GM21528 (cell line): ENCODE data around the gene ZEB2.

Experiments used
- ATAC-seq: cut with Tn5 transposase; IDR thresholded peaks from one replicate; pipeline ENCODE4 v1.9.1; 2021; ENCODE audit warnings: mild to moderate bottlenecking, moderate library complexity; ENCODE audit not compliant: unreplicated experiment, low FRiP score

The ZEB2 gene

GRCh38 chr2:144515099-144515695 is 4.7 kb downstream of the ZEB2 start:
- ATAC-seq: no peak

GRCh38 chr2:144514616-144515091 is 5.3 kb downstream of the ZEB2 start:
- ATAC-seq: no peak

GRCh38 chr2:144513388-144514101 is 6.4 kb downstream of the ZEB2 start:
- ATAC-seq: no peak

- no peak for ATAC-seq
Measured at GRCh38 chr2:144512891-144513351, 7.0 kb downstream of the ZEB2 start.

- ATAC-seq: no peak
Measured at GRCh38 chr2:144512470-144512869, 7.4 kb downstream of the ZEB2 start.

GRCh38 chr2:144511937-144512336 is 8.0 kb downstream of the ZEB2 start:
- no peak for ATAC-seq

- ATAC-seq: no peak
Measured at GRCh38 chr2:144511226-144511810, 8.6 kb downstream of the ZEB2 start.

- ATAC-seq: peak; percentile 60
Measured at GRCh38 chr2:144510294-144510991, 9.5 kb downstream of the ZEB2 start.

GRCh38 chr2:144509879-144510221 is 10.1 kb downstream of the ZEB2 start:
- ATAC-seq: no peak

GRCh38 chr2:144509001-144509878 is 10.7 kb downstream of the ZEB2 start:
- ATAC-seq: no peak

GRCh38 chr2:144508172-144508851 is 11.6 kb downstream of the ZEB2 start:
- ATAC-seq: no peak

GRCh38 chr2:144507441-144508171 is 12.3 kb downstream of the ZEB2 start:
- no peak for ATAC-seq

GRCh38 chr2:144505245-144505831 is 14.6 kb downstream of the ZEB2 start:
- ATAC-seq: no peak

GRCh38 chr2:144504218-144504641 is 15.7 kb downstream of the ZEB2 start:
- ATAC-seq: no peak

GRCh38 chr2:144503242-144503641 is 16.7 kb downstream of the ZEB2 start:
- no peak for ATAC-seq

GRCh38 chr2:144502369-144502768 is 17.6 kb downstream of the ZEB2 start:
- ATAC-seq: no peak

GRCh38 chr2:144501627-144502026 is 18.3 kb downstream of the ZEB2 start:
- no peak for ATAC-seq

GRCh38 chr2:144501118-144501517 is 18.8 kb downstream of the ZEB2 start:
- ATAC-seq: no peak

GRCh38 chr2:144500563-144500962 is 19.4 kb downstream of the ZEB2 start:
- ATAC-seq: no peak
